OCI-LY7 (cell line): ENCODE data around the gene TSR1. TPM values are rescaled to one million over a fixed set of nuclear protein-coding genes. Genes with fewer than 3 reads are reported as not detected.

Experiments
- BruUV-seq: library from RNA; stranded (reverse); fragments of 400-500 nt; replicated peaks from 2 replicates; lab custom pipeline; 2021; lab: Mats Ljungman, UMichigan
- CTCF ChIA-PET: fragments of 300-600 bp; sonication (Branson Sonifier 250); formaldehyde crosslinking; loops from one replicate; lab custom pipeline; 2022; ENCODE audit warnings: antibody characterized with exemption; ENCODE audit not compliant: unreplicated experiment; lab: Charles Lee
- POLR2A ChIA-PET: fragments of 300-600 bp; sonication (Branson Sonifier 250); formaldehyde crosslinking; loops from one replicate; lab custom pipeline; 2022; ENCODE audit warnings: antibody characterized with exemption; lab: Charles Lee
- DNase-seq: peaks from one replicate; pipeline ENCODE4 v3.0.0-alpha.2; 2015; ENCODE audit warnings: low spot score
- H2AFZ ChIP-seq: fragments of 200-600 bp; sonication (generic), shearing (Covaris generic); 2 replicates; pipeline ENCODE4 v1.6.1; 2014; ENCODE audit warnings: mild to moderate bottlenecking, antibody characterized with exemption, low read length, moderate library complexity
- H3K27ac ChIP-seq: fragments of 200-600 bp; sonication (generic); 2 replicates; pipeline ENCODE4 v1.5.1; 2014; ENCODE audit warnings: mixed run types, low read depth, mild to moderate bottlenecking, moderate library complexity, low read length, inconsistent platforms; ENCODE audit not compliant: poor library complexity, severe bottlenecking
- H3K36me3 ChIP-seq: fragments of 200-600 bp; sonication (generic); 2 replicates; pipeline ENCODE4 v1.6.1; 2014; ENCODE audit warnings: mild to moderate bottlenecking, antibody characterized with exemption, low read length, moderate library complexity, mixed read lengths; ENCODE audit not compliant: insufficient read depth
- H3K4me1 ChIP-seq: fragments of 200-600 bp; sonication (generic); 2 replicates; pipeline ENCODE4 v1.5.1; 2014; ENCODE audit warnings: mild to moderate bottlenecking, low read length; ENCODE audit not compliant: insufficient read depth, poor library complexity, severe bottlenecking
- H3K4me2 ChIP-seq: fragments of 200-600 bp; sonication (generic); 2 replicates; pipeline ENCODE4 v1.6.1; 2014; ENCODE audit warnings: mild to moderate bottlenecking, low read length
- H3K4me3 ChIP-seq: fragments of 200-600 bp; sonication (generic); 2 replicates; pipeline ENCODE4 v1.5.1; 2014; ENCODE audit warnings: mild to moderate bottlenecking, low read depth, low read length; ENCODE audit not compliant: poor library complexity, severe bottlenecking
- H3K79me2 ChIP-seq: fragments of 200-600 bp; sonication (generic); 2 replicates; pipeline ENCODE4 v1.6.1; 2016; ENCODE audit warnings: low read depth, mild to moderate bottlenecking, low read length, moderate library complexity, mixed read lengths; ENCODE audit not compliant: insufficient read depth
- H3K9me2 ChIP-seq: fragments of 200-600 bp; sonication (generic); 2 replicates; pipeline ENCODE4 v1.6.1; 2016; ENCODE audit warnings: mild to moderate bottlenecking, low read length, mixed read lengths; ENCODE audit not compliant: insufficient read depth
- H3K9me3 ChIP-seq: fragments of 200-600 bp; sonication (generic); 2 replicates; pipeline ENCODE4 v1.6.1; 2014; ENCODE audit warnings: mild to moderate bottlenecking, mixed run types, low read length, mixed read lengths
- H4K20me1 ChIP-seq: fragments of 200-600 bp; sonication (generic); 2 replicates; pipeline ENCODE4 v1.6.1; 2014; ENCODE audit warnings: mild to moderate bottlenecking, antibody characterized with exemption, low read length, moderate library complexity, mixed read lengths; ENCODE audit not compliant: insufficient read depth
- EZH2phosphoT487 ChIP-seq: fragments of 200-600 bp; sonication (generic); IDR thresholded peaks from 2 replicates; pipeline ENCODE4 v1.6.1; 2018; ENCODE audit warnings: low read depth, borderline replicate concordance, mild to moderate bottlenecking, mixed run types, antibody characterized with exemption, low read length, moderate library complexity, mixed read lengths
- intact Hi-C: fragments of 100-400 bp; cut with micrococcal nuclease; formaldehyde crosslinking; loops from one replicate; pipeline ENCODE4 v1.10.0; 2022; ENCODE audit not compliant: unreplicated experiment
- total RNA-seq, 2 experiments: library from RNA; depleted of rRNA in 1 of 2; stranded (reverse); fragments of >200 nt in 1 of 2; shearing (Covaris generic) in 1 of 2; gene quantifications; 2 replicates each; pipeline ENCODE4 v1.2.3, GENCODE V29; 2014 to 2022
- TF ChIP-seq, protein P1 (sequence below): fragments of 200-600 bp; sonication (generic); conservative IDR thresholded peaks from 2 replicates; pipeline ENCODE4 v1.5.1; 2014; ENCODE audit warnings: mild to moderate bottlenecking, antibody characterized with exemption, low read length, moderate library complexity, mixed read lengths

The TSR1 gene
- total RNA-seq, 2 experiments from 2014 or later, result 58.7 to 85.8 TPM

DNA sequence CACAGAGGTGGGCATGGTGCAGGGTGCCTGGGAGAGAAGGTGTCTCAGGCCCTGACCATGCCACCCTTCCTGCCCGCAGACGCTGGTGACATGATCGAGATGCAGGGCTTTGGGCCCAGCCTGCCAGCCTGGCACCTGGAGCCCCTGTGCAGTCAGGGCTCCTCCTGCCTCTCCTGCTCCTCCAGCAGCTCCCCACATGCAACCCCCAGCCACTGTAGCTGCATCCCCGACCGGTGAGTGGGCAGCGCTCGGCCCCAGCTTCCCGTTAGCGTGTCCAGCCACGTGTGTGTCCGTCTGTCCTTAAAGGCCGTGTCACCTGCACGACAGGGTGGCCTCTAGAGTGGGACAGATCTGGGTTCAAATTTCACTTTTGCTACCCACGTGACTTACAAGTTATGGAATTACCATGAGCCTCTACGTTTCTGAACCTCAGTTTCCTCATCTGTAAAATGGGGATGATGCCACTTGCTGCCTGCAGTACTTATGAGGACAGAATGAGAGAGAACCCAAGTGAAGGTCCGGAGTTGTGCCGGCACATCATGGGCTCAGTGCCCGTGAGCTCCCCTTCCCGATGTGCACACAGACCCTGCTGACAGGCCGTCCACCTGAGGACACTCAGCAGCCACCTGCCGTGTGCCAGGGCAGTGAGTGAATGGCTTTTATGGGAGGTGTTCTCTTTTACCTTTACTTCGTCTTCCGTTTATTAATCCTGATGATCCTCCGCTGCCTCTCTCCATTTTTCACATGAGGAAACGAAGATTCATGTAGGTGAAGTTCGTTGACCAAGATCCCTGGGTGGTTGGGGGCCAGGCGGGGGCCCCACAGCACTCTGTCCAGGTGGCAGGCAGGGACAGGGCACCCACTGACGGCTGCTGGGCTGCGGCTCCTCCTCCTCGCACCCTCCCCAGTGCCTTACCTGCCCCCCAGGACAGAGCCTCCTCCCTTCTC, 35.2 kb upstream of the TSR1 start:
- Histone ChIP-seq H3K27ac (no peak overlapping the region), H4K20me1 (no peaks in the 10 kb centered on the region), H3K79me2 (no peaks in the 10 kb centered on the region), H3K4me3 (no peak overlapping the region), H2AFZ (no peak overlapping the region), H3K4me2 (no peak overlapping the region), H3K9me2 (no peaks in the 10 kb centered on the region), H3K9me3 (no peaks in the 10 kb centered on the region), H3K4me1 (no peaks in the 10 kb centered on the region), H3K36me3 (no peaks in the 10 kb centered on the region)
- no peak for DNase-seq
- intact Hi-C loops, result no loop called here
- POLR2A ChIA-PET, result interaction anchor here (0.6 kb wide), 2 partner anchors 12 to 269 kb away, joined by 3 to 5 read pairs; no protein-coding TSS in a partner anchor
- no TSS peak for BruUV-seq
- no peak for TF ChIP-seq EZH2phosphoT487
- TF ChIP-seq, protein P1, sequence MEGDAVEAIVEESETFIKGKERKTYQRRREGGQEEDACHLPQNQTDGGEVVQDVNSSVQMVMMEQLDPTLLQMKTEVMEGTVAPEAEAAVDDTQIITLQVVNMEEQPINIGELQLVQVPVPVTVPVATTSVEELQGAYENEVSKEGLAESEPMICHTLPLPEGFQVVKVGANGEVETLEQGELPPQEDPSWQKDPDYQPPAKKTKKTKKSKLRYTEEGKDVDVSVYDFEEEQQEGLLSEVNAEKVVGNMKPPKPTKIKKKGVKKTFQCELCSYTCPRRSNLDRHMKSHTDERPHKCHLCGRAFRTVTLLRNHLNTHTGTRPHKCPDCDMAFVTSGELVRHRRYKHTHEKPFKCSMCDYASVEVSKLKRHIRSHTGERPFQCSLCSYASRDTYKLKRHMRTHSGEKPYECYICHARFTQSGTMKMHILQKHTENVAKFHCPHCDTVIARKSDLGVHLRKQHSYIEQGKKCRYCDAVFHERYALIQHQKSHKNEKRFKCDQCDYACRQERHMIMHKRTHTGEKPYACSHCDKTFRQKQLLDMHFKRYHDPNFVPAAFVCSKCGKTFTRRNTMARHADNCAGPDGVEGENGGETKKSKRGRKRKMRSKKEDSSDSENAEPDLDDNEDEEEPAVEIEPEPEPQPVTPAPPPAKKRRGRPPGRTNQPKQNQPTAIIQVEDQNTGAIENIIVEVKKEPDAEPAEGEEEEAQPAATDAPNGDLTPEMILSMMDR, result no peak
- CTCF ChIA-PET, result no interaction called here

DNA sequence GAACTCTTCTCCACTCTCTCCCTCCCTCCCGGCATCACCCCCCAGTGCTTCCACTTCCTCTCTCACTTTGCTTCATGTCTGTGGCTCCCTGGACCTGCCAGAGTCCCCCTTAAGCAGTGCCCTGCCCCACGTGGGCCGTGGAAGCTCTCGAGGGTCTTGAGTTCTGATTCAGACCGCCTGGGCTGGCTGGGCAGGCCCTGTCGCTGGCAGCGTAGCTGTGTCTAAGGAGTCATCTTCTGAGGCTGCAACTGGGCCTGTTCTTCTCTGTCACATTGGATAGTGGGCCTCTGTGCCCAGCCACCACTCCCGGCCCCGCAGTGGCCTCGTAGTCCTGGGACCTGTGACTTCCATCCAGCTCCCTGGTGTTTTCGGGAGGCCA, 33.9 kb upstream of the TSR1 start:
- no peaks in the 10 kb centered on the region for H4K20me1 ChIP-seq
- POLR2A ChIA-PET, result no interaction called here
- intact Hi-C loops, result no loop called here

More for the DNA sequence above, 33.9 kb upstream of the TSR1 start:
- CTCF ChIA-PET, result no interaction called here
- Histone ChIP-seq H3K4me3 (no peak overlapping the region), H3K4me1 (no peaks in the 10 kb centered on the region), H3K9me3 (no peaks in the 10 kb centered on the region), H2AFZ (no peak overlapping the region), H3K27ac (no peak overlapping the region), H3K79me2 (no peaks in the 10 kb centered on the region), H3K4me2 (no peak overlapping the region), H3K9me2 (no peaks in the 10 kb centered on the region), H3K36me3 (no peaks in the 10 kb centered on the region)
- BruUV-seq, result no TSS peak
- no peak for DNase-seq
- TF ChIP-seq, protein P1, result no peak
- TF ChIP-seq EZH2phosphoT487, result no peak
